Measurements from ENCODE around the gene IL6R.
"Not testable (repeated sequence)": the region's sequence is repeated elsewhere in the genome, so short reads cannot be mapped to it uniquely, and the experiment has no call there.

The IL6R gene

GRCh38 chr1:154485106-154485505, 80.0 kb downstream of the IL6R start:
- no peak for DNase-seq

- DNase-seq: no peak
These were observed 80.9 kb downstream of the IL6R start for GRCh38 chr1:154485910-154486496.

- DNase-seq: not testable (repeated sequence)
These were observed 81.6 kb downstream of the IL6R start for GRCh38 chr1:154486756-154487155.

GRCh38 chr1:154488922-154489321, 83.8 kb downstream of the IL6R start:
- no peak for DNase-seq

- DNase-seq: no peak
These were observed 84.6 kb downstream of the IL6R start for GRCh38 chr1:154489695-154490274.

- no peak for DNase-seq
These were observed 85.2 kb downstream of the IL6R start for GRCh38 chr1:154490317-154490716.

GRCh38 chr1:154492115-154492514, 87.0 kb downstream of the IL6R start:
- no peak for DNase-seq

- no peak for DNase-seq
These were observed 88.1 kb downstream of the IL6R start for GRCh38 chr1:154493276-154493675.

GRCh38 chr1:154495496-154496273, 90.5 kb downstream of the IL6R start:
- DNase-seq: no peak

- no peak for DNase-seq
These were observed 91.2 kb downstream of the IL6R start for GRCh38 chr1:154496383-154496782.

GRCh38 chr1:154497026-154497806, 92.1 kb downstream of the IL6R start:
- no peak for DNase-seq

- no peak for DNase-seq
These were observed 94.3 kb downstream of the IL6R start for GRCh38 chr1:154499446-154499845.

GRCh38 chr1:154500533-154500932, 95.4 kb downstream of the IL6R start:
- no peak for DNase-seq

- DNase-seq: no peak
These were observed 96.4 kb downstream of the IL6R start for GRCh38 chr1:154501423-154502065.

- DNase-seq: no peak
These were observed 97.1 kb downstream of the IL6R start, which contains the start of the genes SHE and TDRD10 for GRCh38 chr1:154502066-154502743. TSS of gene SHE (minus strand) at chr1:154502412. CDS start at chr1:154502026, 386 bp downstream. TSS of gene TDRD10 (plus strand) at chr1:154502219. CDS start at chr1:154506904, 4,685 bp downstream.

- no peak for DNase-seq
These were observed 97.6 kb downstream of the IL6R start for GRCh38 chr1:154502744-154503115.

- no peak for DNase-seq
These were observed 98.8 kb downstream of the IL6R start for GRCh38 chr1:154503898-154504297.

GRCh38 chr1:154512760-154513159, 107.6 kb downstream of the IL6R start:
- no peak for DNase-seq

GRCh38 chr1:154514066-154514553, 109.0 kb downstream of the IL6R start:
- DNase-seq: no peak

- DNase-seq: no peak
These were observed 112.5 kb downstream of the IL6R start for GRCh38 chr1:154517661-154518060.

Data from NCI-H1048 (cell line).